ENCODE data around the gene CTF1.

Gene CTF1

GRCh38 chr16:30924076-30924912, 27.9 kb downstream of the CTF1 start:
- Histone ChIP-seq H3K23ac (ENCODE audit: low read length) (no peak overlapping the region), H2BK120ac (ENCODE audit: insufficient read depth, low read length, poor library complexity) (peak overlapping the region; percentile 63), H3K18ac (ENCODE audit: low read length) (peak overlapping the region; percentile 97), H4K8ac (ENCODE audit: low read depth, low read length) (peak overlapping the region; percentile 63), H3K36me3 (ENCODE audit: control insufficient read depth in 1 of 2, insufficient read depth in 2 of 2, low read length in 2 of 2) (peaks cover 31 to 37% of the 10 kb centered on the region in 2 experiments), H3K27me3 (ENCODE audit: insufficient read depth, low read length) (no peaks in the 10 kb centered on the region), H4K12ac (ENCODE audit: low read depth, low read length) (peak overlapping the region; percentile 86), H4K91ac (ENCODE audit: low read depth, low read length) (peak overlapping the region; percentile 96), H3K9ac (ENCODE audit: low read length) (peak overlapping the region; percentile 84), H2BK12ac (ENCODE audit: low read length) (no peak overlapping the region), H3K14ac (ENCODE audit: low read length) (peak overlapping the region; percentile 96), H3K79me1 (ENCODE audit: low read length) (peaks cover 17% of the 10 kb centered on the region), H2AFZ (ENCODE audit: insufficient read depth, low read length, poor library complexity) (peak overlapping the region; percentile 30), H2AK5ac (ENCODE audit: low read length) (peak overlapping the region; percentile 81), H3K4ac (ENCODE audit: low read depth, low read length) (peak overlapping the region; percentile 82), H3K9me3 (ENCODE audit: insufficient read depth, low read depth, low read length) (no peaks in the 10 kb centered on the region), H3K4me3 (ENCODE audit: low read depth, low read length) (peak overlapping the region; percentile 82), H2BK5ac (ENCODE audit: low read depth, low read length, poor library complexity) (peak overlapping the region; percentile 70), H3K79me2 (ENCODE audit: control insufficient read depth, insufficient read depth, low read length, poor library complexity) (peaks cover 9% of the 10 kb centered on the region), H3K4me2 (ENCODE audit: low read length) (peak overlapping the region; percentile 84), H3K4me1 (ENCODE audit: control insufficient read depth in 1 of 2, insufficient read depth in 2 of 2, low read length in 2 of 2) (peaks cover 4 to 5% of the 10 kb centered on the region in 2 experiments), H3K27ac (ENCODE audit: low read depth, low read length) (peak overlapping the region; percentile 69)
- DNase-seq, result no peak
- WGBS (ENCODE audit: extremely low coverage, insufficient coverage, insufficient read length), result no CpG with 5 or more reads among the region's 53 CpGs

DNA sequence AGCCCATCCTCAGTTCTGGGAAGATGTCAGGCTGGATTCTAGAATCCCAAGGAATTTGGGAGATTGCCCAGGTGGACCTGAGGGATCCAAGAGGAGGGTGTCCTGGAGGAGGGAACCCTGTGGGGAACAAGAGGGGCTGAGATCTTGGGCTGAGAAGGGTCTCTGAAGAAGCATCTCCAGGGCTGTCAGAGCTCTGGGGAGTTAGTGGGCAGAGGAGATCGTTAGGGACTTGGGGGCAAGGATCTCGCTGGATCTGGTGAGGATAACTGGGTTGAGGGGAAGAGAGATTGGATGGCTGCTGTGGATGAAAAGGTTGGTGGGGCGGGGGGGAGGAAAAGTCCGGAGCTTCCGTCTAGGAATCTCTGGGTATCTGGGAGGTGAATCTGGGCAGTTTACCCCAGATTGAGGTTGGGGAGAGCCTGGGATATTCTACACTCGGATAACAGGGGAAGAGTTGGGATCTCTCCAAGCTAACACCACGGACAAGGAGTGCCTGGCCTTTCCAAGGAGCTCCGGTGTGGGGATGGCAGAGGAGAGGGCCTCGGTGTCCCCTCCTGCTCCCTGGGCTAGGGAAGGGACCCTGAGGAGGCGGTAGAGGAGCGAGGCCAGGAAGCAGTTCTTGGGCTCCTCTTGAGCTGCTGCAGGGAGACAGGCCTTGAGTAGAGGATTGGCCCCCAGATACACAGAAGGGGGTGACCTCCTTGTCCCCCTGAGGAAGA, 28.7 kb downstream of the CTF1 start:
- Histone ChIP-seq H4K12ac (ENCODE audit: low read depth, low read length) (no peak overlapping the region), H3K4me2 (ENCODE audit: low read length) (peak overlapping the region; percentile 84), H2BK12ac (ENCODE audit: low read length) (no peak overlapping the region), H4K8ac (ENCODE audit: low read depth, low read length) (no peak overlapping the region), H3K23ac (ENCODE audit: low read length) (no peak overlapping the region), H3K4ac (ENCODE audit: low read depth, low read length) (peak overlapping the region; percentile 56), H2AFZ (ENCODE audit: insufficient read depth, low read length, poor library complexity) (no peak overlapping the region), H3K27ac (ENCODE audit: low read depth, low read length) (no peak overlapping the region), H3K4me1 (ENCODE audit: control insufficient read depth in 1 of 2, insufficient read depth in 2 of 2, low read length in 2 of 2) (peaks cover 4 to 5% of the 10 kb centered on the region in 2 experiments), H3K9me3 (ENCODE audit: insufficient read depth, low read depth, low read length) (no peaks in the 10 kb centered on the region), H3K18ac (ENCODE audit: low read length) (peak overlapping the region; percentile 36), H3K36me3 (ENCODE audit: control insufficient read depth in 1 of 2, insufficient read depth in 2 of 2, low read length in 2 of 2) (peaks cover 35 to 41% of the 10 kb centered on the region in 2 experiments), H2AK5ac (ENCODE audit: low read length) (no peak overlapping the region), H2BK5ac (ENCODE audit: low read depth, low read length, poor library complexity) (no peak overlapping the region), H3K4me3 (ENCODE audit: low read depth, low read length) (peak overlapping the region; percentile 6), H3K14ac (ENCODE audit: low read length) (peak overlapping the region; percentile 32), H3K27me3 (ENCODE audit: insufficient read depth, low read length) (no peaks in the 10 kb centered on the region), H3K79me1 (ENCODE audit: low read length) (peaks cover 17% of the 10 kb centered on the region), H4K91ac (ENCODE audit: low read depth, low read length) (peak overlapping the region; percentile 45), H3K9ac (ENCODE audit: low read length) (no peak overlapping the region), H2BK120ac (ENCODE audit: insufficient read depth, low read length, poor library complexity) (no peak overlapping the region), H3K79me2 (ENCODE audit: control insufficient read depth, insufficient read depth, low read length, poor library complexity) (peaks cover 9% of the 10 kb centered on the region)
- DNase-seq, result no peak
- WGBS (ENCODE audit: extremely low coverage, insufficient coverage, insufficient read length), result no CpG with 5 or more reads among the region's 11 CpGs

DNA sequence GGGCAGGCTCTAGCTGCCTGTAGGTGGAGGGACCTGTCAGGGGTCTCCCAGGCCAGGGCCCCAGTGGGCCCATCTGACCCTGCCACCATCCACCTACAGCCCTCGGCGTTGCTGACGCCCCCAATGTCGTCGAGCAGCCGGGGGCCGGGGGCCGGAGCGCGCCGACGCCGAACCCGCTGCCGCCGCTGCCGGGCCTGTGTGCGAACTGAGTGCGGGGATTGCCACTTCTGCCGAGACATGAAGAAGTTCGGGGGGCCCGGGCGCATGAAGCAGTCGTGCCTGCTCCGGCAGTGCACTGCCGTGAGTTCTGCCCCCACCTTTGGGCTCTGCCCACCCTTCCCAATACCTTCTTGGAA, 29.2 kb downstream of the CTF1 start:
- Histone ChIP-seq H3K36me3 (ENCODE audit: control insufficient read depth in 1 of 2, insufficient read depth in 2 of 2, low read length in 2 of 2) (peaks cover 40 to 47% of the 10 kb centered on the region in 2 experiments), H3K79me2 (ENCODE audit: control insufficient read depth, insufficient read depth, low read length, poor library complexity) (peaks cover 9% of the 10 kb centered on the region), H4K8ac (ENCODE audit: low read depth, low read length) (no peak overlapping the region), H2AFZ (ENCODE audit: insufficient read depth, low read length, poor library complexity) (no peak overlapping the region), H2BK120ac (ENCODE audit: insufficient read depth, low read length, poor library complexity) (no peak overlapping the region), H3K23ac (ENCODE audit: low read length) (no peak overlapping the region), H4K91ac (ENCODE audit: low read depth, low read length) (no peak overlapping the region), H2AK5ac (ENCODE audit: low read length) (no peak overlapping the region), H3K18ac (ENCODE audit: low read length) (no peak overlapping the region), H3K14ac (ENCODE audit: low read length) (no peak overlapping the region), H4K12ac (ENCODE audit: low read depth, low read length) (no peak overlapping the region), H2BK12ac (ENCODE audit: low read length) (no peak overlapping the region), H2BK5ac (ENCODE audit: low read depth, low read length, poor library complexity) (no peak overlapping the region), H3K27ac (ENCODE audit: low read depth, low read length) (no peak overlapping the region), H3K9ac (ENCODE audit: low read length) (no peak overlapping the region), H3K27me3 (ENCODE audit: insufficient read depth, low read length) (no peaks in the 10 kb centered on the region), H3K4me2 (ENCODE audit: low read length) (no peak overlapping the region), H3K4me3 (ENCODE audit: low read depth, low read length) (no peak overlapping the region), H3K4me1 (ENCODE audit: control insufficient read depth in 1 of 2, insufficient read depth in 2 of 2, low read length in 2 of 2) (peaks cover 4 to 5% of the 10 kb centered on the region in 2 experiments), H3K4ac (ENCODE audit: low read depth, low read length) (no peak overlapping the region), H3K79me1 (ENCODE audit: low read length) (peaks cover 17% of the 10 kb centered on the region), H3K9me3 (ENCODE audit: insufficient read depth, low read depth, low read length) (no peaks in the 10 kb centered on the region)
- no peak for DNase-seq
- no CpG with 5 or more reads among the region's 26 CpGs for WGBS (ENCODE audit: extremely low coverage, insufficient coverage, insufficient read length)

GRCh38 chr16:30925995-30926811, 29.8 kb downstream of the CTF1 start:
- H3K9me3 ChIP-seq (ENCODE audit: insufficient read depth, low read depth, low read length), result no peaks in the 10 kb centered on the region
- DNase-seq, result no peak
- no peak overlapping the region for H2BK12ac ChIP-seq (ENCODE audit: low read length)
- H3K23ac ChIP-seq (ENCODE audit: low read length), result no peak overlapping the region
- H3K18ac ChIP-seq (ENCODE audit: low read length), result no peak overlapping the region
- peaks cover 9% of the 10 kb centered on the region for H3K79me2 ChIP-seq (ENCODE audit: control insufficient read depth, insufficient read depth, low read length, poor library complexity)
- H3K36me3 ChIP-seq (ENCODE audit: control insufficient read depth in 1 of 2, insufficient read depth in 2 of 2, low read length in 2 of 2), result peaks cover 46 to 53% of the 10 kb centered on the region in 2 experiments
- no peak overlapping the region for H3K4me3 ChIP-seq (ENCODE audit: low read depth, low read length)
- H3K27ac ChIP-seq (ENCODE audit: low read depth, low read length), result no peak overlapping the region
- H2AFZ ChIP-seq (ENCODE audit: insufficient read depth, low read length, poor library complexity), result no peak overlapping the region
- H3K14ac ChIP-seq (ENCODE audit: low read length), result no peak overlapping the region
- no peak overlapping the region for H4K8ac ChIP-seq (ENCODE audit: low read depth, low read length)
- H2BK5ac ChIP-seq (ENCODE audit: low read depth, low read length, poor library complexity), result no peak overlapping the region
- peaks cover 17% of the 10 kb centered on the region for H3K79me1 ChIP-seq (ENCODE audit: low read length)
- H3K4ac ChIP-seq (ENCODE audit: low read depth, low read length), result no peak overlapping the region
- no peak overlapping the region for H2BK120ac ChIP-seq (ENCODE audit: insufficient read depth, low read length, poor library complexity)
- no peak overlapping the region for H3K9ac ChIP-seq (ENCODE audit: low read length)
- no CpG with 5 or more reads among the region's 10 CpGs for WGBS (ENCODE audit: extremely low coverage, insufficient coverage, insufficient read length)
- H4K12ac ChIP-seq (ENCODE audit: low read depth, low read length), result no peak overlapping the region
- no peaks in the 10 kb centered on the region for H3K27me3 ChIP-seq (ENCODE audit: insufficient read depth, low read length)
- no peak overlapping the region for H3K4me2 ChIP-seq (ENCODE audit: low read length)
- peaks cover 4 to 5% of the 10 kb centered on the region in 2 experiments for H3K4me1 ChIP-seq (ENCODE audit: control insufficient read depth in 1 of 2, insufficient read depth in 2 of 2, low read length in 2 of 2)
- H2AK5ac ChIP-seq (ENCODE audit: low read length), result no peak overlapping the region
- H4K91ac ChIP-seq (ENCODE audit: low read depth, low read length), result no peak overlapping the region
